GM19455 (cell line): Measurements from ENCODE around the gene TTC32.

Experiments
- ATAC-seq: cut with Tn5 transposase; IDR thresholded peaks from one replicate; pipeline ENCODE4 v1.9.1; 2021; ENCODE audit not compliant: unreplicated experiment

TTC32 gene

DNA sequence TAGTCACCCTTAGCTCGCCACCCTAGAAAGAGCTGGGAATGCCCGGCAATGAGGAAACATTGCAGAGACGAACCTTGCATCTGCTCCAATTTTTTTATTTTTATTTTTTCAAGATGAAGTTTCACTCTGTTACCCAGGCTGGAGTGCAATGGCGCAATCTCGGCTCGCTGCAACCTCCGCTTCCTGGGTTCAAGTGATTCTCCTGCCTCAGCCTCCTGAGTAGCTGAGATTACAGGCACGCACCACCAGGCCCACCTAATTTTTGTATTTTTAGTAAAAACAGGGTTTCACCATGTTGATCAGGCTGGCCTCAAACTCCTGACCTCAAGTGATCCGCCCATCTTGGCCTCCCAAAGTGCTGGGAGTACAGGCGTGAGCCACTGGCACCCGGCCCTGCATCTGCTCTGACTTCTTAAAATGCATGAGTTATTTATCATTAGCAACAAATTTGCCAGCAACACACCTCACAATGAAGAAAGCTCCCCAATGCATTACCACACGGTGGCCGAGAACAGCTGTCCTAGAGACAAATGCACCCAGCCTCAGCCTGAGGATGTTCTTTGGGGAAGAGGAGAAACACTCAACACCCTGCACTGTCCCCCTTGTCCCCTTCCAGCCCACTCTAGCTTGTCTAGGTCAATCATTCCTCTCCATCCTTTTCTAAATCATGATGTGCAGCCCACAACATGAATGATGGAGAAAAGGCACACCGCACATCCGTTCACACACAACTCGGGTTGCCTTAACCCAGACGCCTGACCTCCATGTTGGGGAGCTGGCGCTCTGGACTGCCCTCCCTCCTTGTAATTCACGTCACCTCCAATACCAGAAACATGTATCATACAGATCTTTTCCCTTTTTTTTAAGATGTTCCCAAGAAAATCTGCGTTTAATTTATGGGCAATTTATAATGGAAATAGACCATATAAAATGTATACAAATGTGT, 46.9 kb downstream of the TTC32 start:
- ATAC-seq, result no peak

DNA sequence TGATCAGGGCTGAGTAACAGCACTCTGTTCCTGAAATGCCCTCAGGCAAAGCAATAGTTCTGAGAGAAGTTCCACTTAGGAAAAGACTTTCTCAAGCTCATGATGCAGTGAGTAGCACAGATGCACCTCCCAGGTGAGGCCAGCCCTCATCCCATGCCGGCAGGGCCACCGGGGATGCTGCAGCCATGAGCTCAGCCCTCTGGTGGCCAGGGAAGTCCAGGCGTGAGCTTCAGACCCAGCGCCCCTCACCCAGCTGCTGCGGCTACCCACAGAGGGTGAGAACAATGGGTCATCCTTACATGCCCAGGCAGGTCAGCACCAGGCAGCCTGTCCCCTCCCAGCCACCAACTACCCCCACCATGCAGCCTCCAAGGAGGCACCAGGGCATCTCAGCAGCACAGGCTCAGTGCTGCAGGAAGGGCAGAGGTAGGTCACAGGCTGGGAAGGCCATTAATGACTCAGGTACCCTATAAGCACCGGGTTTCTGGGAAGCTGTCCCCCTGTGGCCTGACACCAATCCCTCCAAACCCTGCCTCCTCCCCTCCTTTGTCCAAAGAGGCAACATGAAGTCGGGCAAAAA, 50.6 kb downstream of the TTC32 start:
- ATAC-seq, result no peak

DNA sequence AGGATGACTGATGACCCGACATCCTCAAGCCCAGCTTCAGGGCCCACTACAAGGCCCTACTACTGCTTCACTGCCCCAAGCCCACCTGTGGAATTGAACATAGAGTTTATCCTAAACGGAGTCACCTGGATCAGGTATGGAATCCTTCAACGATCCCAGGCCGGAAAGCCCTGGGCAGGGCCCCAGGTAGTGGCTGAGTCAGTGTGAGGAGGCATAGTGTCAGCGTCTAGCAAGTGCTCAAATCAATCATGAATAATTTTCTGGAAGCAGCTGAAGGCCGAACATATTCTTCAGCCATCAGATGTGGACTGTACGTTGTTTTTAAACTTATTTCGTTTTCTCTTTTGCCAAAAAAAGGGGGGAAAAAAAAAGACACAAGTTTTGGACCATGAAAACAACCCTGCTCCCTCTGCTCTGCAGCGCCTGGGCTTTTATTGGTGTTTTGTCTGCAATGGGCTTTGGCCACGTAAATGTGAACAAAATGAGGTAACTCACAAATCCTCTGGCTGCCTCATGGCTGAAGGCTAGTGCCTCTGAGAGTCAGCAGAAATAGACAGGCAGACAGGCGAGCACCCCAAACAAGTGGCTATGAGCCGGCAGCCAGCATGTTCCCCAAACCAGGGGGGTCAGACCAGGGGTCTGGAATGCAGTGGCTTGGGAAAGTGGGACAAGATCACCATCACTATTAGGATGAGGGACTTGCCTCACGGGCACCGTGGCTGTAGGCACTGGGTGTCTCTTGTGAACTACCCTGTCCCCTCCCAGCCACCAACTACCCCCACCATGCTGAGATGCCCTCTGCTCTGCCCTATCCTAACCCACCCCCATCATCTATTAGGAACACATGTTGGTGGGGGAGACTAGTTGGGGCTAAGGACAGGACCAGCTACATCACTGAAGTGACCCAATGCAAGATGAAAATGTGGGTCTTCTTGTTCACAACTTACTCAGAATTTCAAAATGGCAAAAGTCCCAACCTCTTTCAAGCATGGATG, 51.4 kb downstream of the TTC32 start:
- ATAC-seq, result no peak

DNA sequence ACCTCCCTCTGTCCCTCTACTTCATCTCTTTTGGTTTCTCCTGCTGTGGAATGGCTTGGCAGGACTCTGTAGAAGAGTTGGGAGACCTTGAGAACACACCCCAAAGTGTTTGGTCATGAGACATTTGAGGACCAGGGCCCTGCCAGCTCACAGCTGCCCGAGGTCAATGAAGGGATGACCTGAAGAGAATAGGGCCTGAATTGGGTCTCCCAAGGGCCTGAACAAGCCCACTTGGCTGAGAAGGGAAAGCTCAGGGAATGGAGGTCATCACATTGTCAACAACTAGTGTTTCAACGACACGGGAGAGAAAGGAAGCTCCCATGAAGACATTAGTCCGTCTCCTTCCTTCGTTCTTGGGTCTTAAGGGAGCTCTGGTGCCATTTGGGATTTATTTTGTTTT, 52.8 kb downstream of the TTC32 start:
- ATAC-seq, result no peak

DNA sequence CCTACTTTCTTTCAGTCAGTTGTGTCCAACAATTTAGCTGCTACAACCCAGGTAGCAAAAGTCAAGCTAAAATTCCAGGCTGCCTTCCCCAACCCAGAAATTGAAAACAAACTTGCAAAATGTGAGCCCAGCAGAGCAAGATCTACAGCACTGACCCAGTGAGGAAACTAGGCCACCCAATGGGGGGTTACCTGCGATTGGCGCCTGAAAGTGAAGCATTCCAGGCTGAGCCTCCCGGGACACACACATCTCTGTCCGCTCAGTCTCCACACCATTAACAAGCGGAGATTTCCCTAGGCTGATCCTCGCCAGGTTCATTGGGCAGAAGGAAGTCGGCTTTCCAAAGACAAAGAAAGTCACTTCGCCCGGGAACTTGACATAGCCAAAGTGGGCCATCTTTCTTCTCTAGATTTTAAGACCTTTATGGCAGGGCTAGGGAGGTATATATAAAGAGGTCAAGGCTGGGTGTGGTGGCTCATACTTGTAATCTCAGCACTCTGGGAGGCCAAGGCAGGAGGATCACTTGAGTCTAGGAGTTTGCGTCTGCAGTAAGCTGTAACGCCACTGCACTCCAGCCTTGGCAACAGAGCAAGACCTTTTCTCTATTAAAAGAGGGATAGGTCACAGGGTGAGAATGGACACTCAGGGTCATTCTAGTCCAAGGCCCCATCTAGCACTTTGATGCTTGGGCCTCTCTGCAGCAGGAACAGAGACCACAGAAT, 53.6 kb downstream of the TTC32 start:
- ATAC-seq, result no peak

DNA sequence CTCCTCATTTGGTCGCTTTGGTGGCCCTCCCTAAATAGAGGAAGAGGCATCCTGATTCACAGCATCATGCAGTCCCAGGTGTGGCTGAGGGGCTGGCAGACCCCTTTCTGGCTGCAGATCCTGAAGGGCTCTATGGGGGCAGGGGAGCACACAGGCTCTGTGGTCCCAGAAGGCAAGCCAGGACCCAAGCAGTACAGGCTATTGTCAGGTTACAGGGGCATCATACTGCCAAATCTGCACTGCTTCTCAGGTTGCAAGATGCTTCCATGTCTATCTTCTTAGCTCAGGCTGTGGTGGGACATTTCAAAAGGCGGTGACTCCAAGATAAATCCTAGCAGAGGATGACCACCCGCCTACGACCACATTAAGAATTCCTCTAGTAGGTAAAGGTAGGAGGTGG, 54.3 kb downstream of the TTC32 start:
- no peak for ATAC-seq
